LHCN-M2 (cell line): Measurements from ENCODE around the gene MKNK2. TPM values are rescaled to one million over a fixed set of nuclear protein-coding genes. Genes with fewer than 3 reads are reported as not detected.
"Not testable (repeated sequence)": the region's sequence is repeated elsewhere in the genome, so short reads cannot be mapped to it uniquely, and the experiment has no call there.

Experiments
- DNase-seq: peaks from one replicate; pipeline ENCODE4 v3.0.0-alpha.2; 2012; ENCODE audit warnings: low read depth
- total RNA-seq: library from RNA; depleted of rRNA; stranded (reverse); fragments of >200 nt; gene quantifications from 2 replicates; pipeline ENCODE4 v1.2.3, GENCODE V29; 2014; rRNA removed

Gene MKNK2
- total RNA-seq, 1 experiment from 2014 or later = 49.5 TPM

- DNase-seq = no peak
Measured at GRCh38 chr19:1992759-1993260, 58.2 kb downstream of the MKNK2 start.

- DNase-seq = no peak
Measured at GRCh38 chr19:1991018-1991913, 59.8 kb downstream of the MKNK2 start.

- no peak for DNase-seq
Measured at GRCh38 chr19:1990230-1991017, 60.6 kb downstream of the MKNK2 start.

- DNase-seq = no peak
Measured at GRCh38 chr19:1989513-1990229, 61.4 kb downstream of the MKNK2 start.

- DNase-seq = not testable (repeated sequence)
Measured at GRCh38 chr19:1988464-1988863, 62.6 kb downstream of the MKNK2 start.

Other genes with a start within 250 kb of the MKNK2 start
- gene ATP8B3, start 239.0 kb downstream of the MKNK2 start, total RNA-seq = 4.9 and 6.5 TPM in 2 replicates
- gene REXO1, start 202.8 kb downstream of the MKNK2 start, total RNA-seq = 8.7 and 9.0 TPM in 2 replicates
- 9.4 and 13.6 TPM in 2 replicates for gene KLF16, start 187.7 kb downstream of the MKNK2 start, total RNA-seq
- 118 and 132 TPM in 2 replicates for gene ABHD17A, start 165.7 kb downstream of the MKNK2 start, total RNA-seq
- gene ADAT3, start 145.8 kb downstream of the MKNK2 start, total RNA-seq = 6.0 and 7.6 TPM in 2 replicates
- gene SCAMP4, start 145.8 kb downstream of the MKNK2 start, total RNA-seq = 105 and 147 TPM in 2 replicates
- gene CSNK1G2, start 110.1 kb downstream of the MKNK2 start, total RNA-seq = 96.0 and 103 TPM in 2 replicates
- gene BTBD2, start 35.5 kb downstream of the MKNK2 start, total RNA-seq = 69.4 and 76.1 TPM in 2 replicates
- gene MOB3A, start 45.1 kb upstream of the MKNK2 start, total RNA-seq = 26.5 and 33.9 TPM in 2 replicates
- gene IZUMO4, start 45.7 kb upstream of the MKNK2 start, total RNA-seq = 0.83 and 1.2 TPM in 2 replicates
- 112 and 125 TPM in 2 replicates for gene AP3D1, start 100.3 kb upstream of the MKNK2 start, total RNA-seq
- gene DOT1L, start 112.7 kb upstream of the MKNK2 start, total RNA-seq = 7.4 and 7.5 TPM in 2 replicates
- gene PLEKHJ1, start 185.1 kb upstream of the MKNK2 start, total RNA-seq = 92.4 and 100 TPM in 2 replicates
- gene SF3A2, start 185.6 kb upstream of the MKNK2 start, total RNA-seq = 31.7 and 41.6 TPM in 2 replicates
- 13.8 and 14.1 TPM in 2 replicates for gene AMH, start 198.1 kb upstream of the MKNK2 start, total RNA-seq
- gene JSRP1, start 205.2 kb upstream of the MKNK2 start, total RNA-seq = 219 TPM in 2 replicates
- gene PEAK3, start 230.9 kb upstream of the MKNK2 start, total RNA-seq = 0.19 and 0.63 TPM in 2 replicates